ENCODE data around the gene SMOC1. TPM values are rescaled to one million over a fixed set of nuclear protein-coding genes. Genes with fewer than 3 reads are reported as not detected.

SMOC1 gene
- total and polyA plus RNA-seq, 2 of the 8 experiments (the other 6 are each of a cell fraction or from before 2014, with no cell fraction given) = 1.6 to 2.4 TPM

GRCh38 chr14:70018713-70019211 is 139.5 kb downstream of the SMOC1 start:
- no peak for FAIRE-seq
- Histone ChIP-seq H3K79me1 (ENCODE audit: low read depth, low read length) (no peaks in the 10 kb centered on the region), H3K4me1 (replicated peaks in 1 of 4; ENCODE audit: control insufficient read depth in 3 of 4, insufficient read depth in 4 of 4, low read length in 3 of 4) (no peaks in the 10 kb centered on the region; a peak in 1 of 7 replicates)
- no peak for TF ChIP-seq SUZ12 (IDR thresholded peaks at IDR 0.05; ENCODE audit: low read length)
- no peak for TF ChIP-seq EGR1 (IDR thresholded peaks at IDR 0.05; ENCODE audit: borderline replicate concordance, low read depth, low read length)
- TF ChIP-seq TEAD4 (IDR thresholded peaks at IDR 0.05; ENCODE audit: low read depth, low read length) = no peak
- no peak for TF ChIP-seq CHD1 (IDR thresholded peaks at IDR 0.05; ENCODE audit: low read depth, low read length)
- no peak for TF ChIP-seq CHD2 (IDR thresholded peaks at IDR 0.05; ENCODE audit: low read length)
- TF ChIP-seq BACH1 (IDR thresholded peaks at IDR 0.05; ENCODE audit: low read length) = no peak
- TF ChIP-seq TAF1 (IDR thresholded peaks at IDR 0.05; ENCODE audit: low read depth, low read length) = no peak
- no peak for TF ChIP-seq GABPA (IDR thresholded peaks at IDR 0.05; ENCODE audit: borderline replicate concordance, insufficient read depth, low read length)
- no peak for TF ChIP-seq TBP (IDR thresholded peaks at IDR 0.05; ENCODE audit: low read depth, low read length)
- TF ChIP-seq KDM1A (IDR thresholded peaks at IDR 0.05; ENCODE audit: borderline replicate concordance, low read length) = no peak
- TF ChIP-seq BRCA1 (IDR thresholded peaks at IDR 0.05; ENCODE audit: low read depth, low read length) = no peak
- TF ChIP-seq RAD21 (IDR thresholded peaks at IDR 0.05 in 1 of 2, conservative IDR thresholded peaks at IDR 0.05 in 1 of 2; ENCODE audit: low read depth in 2 of 2, low read length in 2 of 2) = no peak

More at GRCh38 chr14:70018713-70019211, 139.5 kb downstream of the SMOC1 start:
- Histone ChIP-seq H3K9ac (replicated peaks in 1 of 4; ENCODE audit: extremely low read depth in 1 of 4, low read depth in 3 of 4, low read length in 3 of 4) (no peak overlapping the region), H3K56ac (replicated peaks; ENCODE audit: insufficient read length, low read depth, low read length) (no peak overlapping the region), H3K23ac (ENCODE audit: insufficient read length) (no peak overlapping the region), H4K91ac (replicated peaks; ENCODE audit: insufficient read length, low read length) (no peak overlapping the region), H3K79me2 (ENCODE audit: control insufficient read depth in 1 of 2, insufficient read depth in 2 of 2, low read length in 2 of 2) (no peaks in the 10 kb centered on the region), H2BK120ac (replicated peaks; ENCODE audit: low read depth, low read length) (no peak overlapping the region), H3K4ac (replicated peaks; ENCODE audit: insufficient read length, low read depth, low read length) (no peak overlapping the region), H3K14ac (ENCODE audit: insufficient read length) (no peak overlapping the region), H4K8ac (ENCODE audit: extremely low read depth, insufficient read depth, low read length) (no peak overlapping the region), H3K27me3 (replicated peaks in 1 of 4; ENCODE audit: control insufficient read depth in 3 of 4, extremely low read depth in 1 of 4, insufficient read depth in 3 of 4, low read length in 3 of 4) (no peaks in the 10 kb centered on the region), H4K5ac (ENCODE audit: insufficient read length, low read depth, low read length) (no peak overlapping the region), H3K36me3 (ENCODE audit: control insufficient read depth in 2 of 4, insufficient read depth in 4 of 4, low read length in 3 of 4) (no peaks in the 10 kb centered on the region; a peak in 1 of 8 replicates), H3K4me2 (ENCODE audit: insufficient read depth in 1 of 2, low read depth in 2 of 2, low read length in 2 of 2) (no peak overlapping the region), H3K23me2 (ENCODE audit: low read depth, low read length) (peaks cover 2% of the 10 kb centered on the region; the same call in 1 of the 2 replicates), H2BK12ac (ENCODE audit: low read depth, low read length) (no peak overlapping the region), H3K9me3 (ENCODE audit: insufficient read depth in 2 of 2, low read depth in 1 of 2, low read length in 1 of 2) (no peaks in the 10 kb centered on the region), H2BK15ac (ENCODE audit: low read length) (no peak overlapping the region), H3K18ac (ENCODE audit: extremely low read depth, low read length) (no peak overlapping the region), H3K4me3 (ENCODE audit: extremely low read depth in 1 of 4, insufficient read depth in 2 of 4, low read depth in 3 of 4, low read length in 4 of 4) (no peak overlapping the region), H2AFZ (ENCODE audit: low read length) (no peak overlapping the region), H2BK5ac (ENCODE audit: low read depth, low read length) (no peak overlapping the region), H2AK5ac (ENCODE audit: low read depth, low read length) (no peak overlapping the region), H4K20me1 (replicated peaks in 1 of 2; ENCODE audit: control insufficient read depth in 1 of 2, insufficient read depth in 2 of 2, low read length in 2 of 2) (no peaks in the 10 kb centered on the region), H3K27ac (ENCODE audit: low read depth, low read length) (no peak overlapping the region), H2BK20ac (ENCODE audit: low read length) (no peak overlapping the region)
- ChIA-PET POLR2A (ENCODE audit: partially characterized antibody) (no interaction called here), CTCF (ENCODE audit: partially characterized antibody) (interaction anchor here (1.0 to 5.3 kb wide), 7 partner anchors 10 to 201 kb away, joined by 3 to 45 read pairs (median 4); partner anchors contain the start of gene SMOC1)
- 82% methylated on average over 9 of the region's 9 CpGs; no CpG with 5 or more reads in 1 of the 2 experiments for WGBS, 2 experiments (ENCODE audit: extremely low coverage in 1 of 2, insufficient coverage in 1 of 2, insufficient read length in 1 of 2, insufficient replicate concordance in 2 of 2, low coverage in 1 of 2, low lambda C conversion rate in 2 of 2, missing lambda C conversion rate in 1 of 2)
- no peak for DNase-seq (ENCODE audit: low read depth in 1 of 2, low spot score in 2 of 2)

All from H1 (cell line).